ENCODE measurements around the gene EFCAB11.

DNA sequence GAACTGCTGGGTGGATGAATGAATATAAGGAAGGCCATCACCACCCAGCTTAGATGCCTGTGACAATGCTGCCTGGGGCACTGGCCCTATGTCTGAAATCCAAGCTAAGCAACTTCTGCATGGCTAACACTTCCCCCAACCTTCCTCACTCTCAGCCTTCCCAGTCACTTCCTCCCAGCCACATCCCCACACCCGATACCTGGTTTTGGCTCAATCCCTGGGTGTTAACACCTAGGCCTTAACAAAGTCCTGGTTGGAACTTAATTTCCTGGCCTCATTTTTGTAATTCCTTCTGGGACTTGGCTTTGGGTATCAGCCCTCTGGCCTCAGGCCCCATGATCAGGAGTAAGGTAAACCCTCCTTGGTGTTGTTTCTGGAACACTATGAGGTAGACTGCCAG is 110.0 kb downstream of the EFCAB11 start:
- no peak for TF ChIP-seq POLR2AphosphoS5 (IDR thresholded peaks at IDR 0.05)
- TF ChIP-seq, protein P1, sequence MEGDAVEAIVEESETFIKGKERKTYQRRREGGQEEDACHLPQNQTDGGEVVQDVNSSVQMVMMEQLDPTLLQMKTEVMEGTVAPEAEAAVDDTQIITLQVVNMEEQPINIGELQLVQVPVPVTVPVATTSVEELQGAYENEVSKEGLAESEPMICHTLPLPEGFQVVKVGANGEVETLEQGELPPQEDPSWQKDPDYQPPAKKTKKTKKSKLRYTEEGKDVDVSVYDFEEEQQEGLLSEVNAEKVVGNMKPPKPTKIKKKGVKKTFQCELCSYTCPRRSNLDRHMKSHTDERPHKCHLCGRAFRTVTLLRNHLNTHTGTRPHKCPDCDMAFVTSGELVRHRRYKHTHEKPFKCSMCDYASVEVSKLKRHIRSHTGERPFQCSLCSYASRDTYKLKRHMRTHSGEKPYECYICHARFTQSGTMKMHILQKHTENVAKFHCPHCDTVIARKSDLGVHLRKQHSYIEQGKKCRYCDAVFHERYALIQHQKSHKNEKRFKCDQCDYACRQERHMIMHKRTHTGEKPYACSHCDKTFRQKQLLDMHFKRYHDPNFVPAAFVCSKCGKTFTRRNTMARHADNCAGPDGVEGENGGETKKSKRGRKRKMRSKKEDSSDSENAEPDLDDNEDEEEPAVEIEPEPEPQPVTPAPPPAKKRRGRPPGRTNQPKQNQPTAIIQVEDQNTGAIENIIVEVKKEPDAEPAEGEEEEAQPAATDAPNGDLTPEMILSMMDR (IDR thresholded peaks at IDR 0.05), result no peak
